HepG2 (cell line): ENCODE results near the gene POP7. TPM values are rescaled to one million over a fixed set of nuclear protein-coding genes. Genes with fewer than 3 reads are reported as not detected.
A peak's percentile ranks its signal among the peaks of the same experiment; 100 is the strongest.

ENCODE experiments used
- CREB3 ChIP-seq: sonication (generic); formaldehyde crosslinking; IDR thresholded peaks from 2 replicates; pipeline ENCODE4 v1.5.0; 2020; ENCODE audit warnings: missing genetic modification reagents
- DMAP1 ChIP-seq: IDR thresholded peaks from 2 replicates; pipeline ENCODE4 v1.6.1; 2016
- HOXA3 ChIP-seq: sonication (generic); formaldehyde crosslinking; IDR thresholded peaks from 2 replicates; pipeline ENCODE4 v1.5.0; 2020; ENCODE audit warnings: missing genetic modification reagents
- IRF9 ChIP-seq: sonication (generic); formaldehyde crosslinking; IDR thresholded peaks from 2 replicates; pipeline ENCODE4 v1.8.0; 2022; ENCODE audit warnings: missing genetic modification reagents, mild to moderate bottlenecking, borderline replicate concordance
- JARID2 ChIP-seq: sonication (generic); formaldehyde crosslinking; IDR thresholded peaks from 2 replicates; pipeline ENCODE4 v1.8.1; 2023; ENCODE audit warnings: missing genetic modification reagents, inconsistent platforms; ENCODE audit not compliant: insufficient replicate concordance
- PAWR ChIP-seq: sonication (generic); formaldehyde crosslinking; IDR thresholded peaks from 2 replicates; pipeline ENCODE4 v1.4.0; 2020; ENCODE audit warnings: missing genetic modification reagents, mild to moderate bottlenecking, borderline replicate concordance
- PLSCR1 ChIP-seq: sonication (generic); formaldehyde crosslinking; IDR thresholded peaks from 2 replicates; pipeline ENCODE4 v1.5.0; 2020; ENCODE audit warnings: missing genetic modification reagents, mild to moderate bottlenecking, borderline replicate concordance
- RELA ChIP-seq: sonication (generic); formaldehyde crosslinking; IDR thresholded peaks from 2 replicates; pipeline ENCODE4 v1.4.0; 2020; ENCODE audit warnings: missing genetic modification reagents
- RFX1 ChIP-seq: fragments of 450-650 bp; IDR thresholded peaks from 2 replicates; pipeline ENCODE4 v1.6.1; 2017
- SALL2 ChIP-seq: sonication (generic); formaldehyde crosslinking; IDR thresholded peaks from 2 replicates; pipeline ENCODE4 v1.8.1; 2023; ENCODE audit warnings: mild to moderate bottlenecking, missing genetic modification reagents, inconsistent platforms
- SIN3A ChIP-seq: IDR thresholded peaks from 2 replicates; pipeline ENCODE4 v1.6.1; 2011; ENCODE audit warnings: low read depth, mild to moderate bottlenecking, control low read depth, low read length, borderline replicate concordance
- SMAD9 ChIP-seq: sonication (generic); formaldehyde crosslinking; IDR thresholded peaks from 2 replicates; pipeline ENCODE4 v1.5.1; 2020; ENCODE audit warnings: mild to moderate bottlenecking, missing genetic modification reagents
- SMC3 ChIP-seq: IDR thresholded peaks from 2 replicates; pipeline ENCODE4 v1.6.1; 2011; ENCODE audit warnings: low read length, improper control_type of control experiment
- YEATS2 ChIP-seq: sonication (generic); formaldehyde crosslinking; IDR thresholded peaks from 2 replicates; pipeline ENCODE4 v1.4.0; 2020; ENCODE audit warnings: missing genetic modification reagents, borderline replicate concordance
- ZBTB14 ChIP-seq: sonication (generic); formaldehyde crosslinking; IDR thresholded peaks from 2 replicates; pipeline ENCODE4 v1.4.0; 2020; ENCODE audit warnings: missing genetic modification reagents
- ZBTB38 ChIP-seq: sonication (generic); formaldehyde crosslinking; IDR thresholded peaks from 2 replicates; pipeline ENCODE4 v1.5.1; 2020; ENCODE audit warnings: mild to moderate bottlenecking, missing genetic modification reagents
- ZHX1 ChIP-seq: sonication (generic); formaldehyde crosslinking; IDR thresholded peaks from 2 replicates; pipeline ENCODE4 v1.8.1; 2022; ENCODE audit warnings: low read depth, mild to moderate bottlenecking, missing genetic modification reagents
- ZNF264 ChIP-seq: sonication (generic); formaldehyde crosslinking; IDR thresholded peaks from 2 replicates; pipeline ENCODE4 v1.4.0; 2020; ENCODE audit warnings: missing genetic modification reagents
- ZNF709 ChIP-seq: sonication (generic); formaldehyde crosslinking; IDR thresholded peaks from 2 replicates; pipeline ENCODE4 v1.5.0; 2020; ENCODE audit warnings: mild to moderate bottlenecking, missing genetic modification reagents
- polyA plus RNA-seq, 8 experiments: library from polyadenylated mRNA; depleted of rRNA in 3 of 8; stranded (reverse) in 7 of 8; unstranded in 1 of 8; fragments of >200 nt; fragmentation: Illumina TruSeq in 4 of 8; extraction: Trizol in 4 of 8; gene quantifications; 2 replicates each; pipeline versions ENCODE4 v1.2.1 to v1.2.3, GENCODE V29; 2011 to 2016; ENCODE audit warnings: low read depth in 4 of 8, missing spikeins in 1 of 8, mixed read lengths in 1 of 8; ENCODE audit not compliant: insufficient read depth in 1 of 8
- total RNA-seq, 5 experiments: library from RNA; depleted of rRNA; stranded (reverse); fragments of >200 nt; fragmentation: Illumina TruSeq; extraction: Trizol; gene quantifications; 2 replicates each; pipeline ENCODE4 v1.2.3, GENCODE V29; 2016; ENCODE audit warnings: low read depth in 1 of 5

POP7 gene
- total and polyA plus RNA-seq, 2 of the 13 experiments (the other 11 are each of a cell fraction or from before 2014, with no cell fraction given) = 63.9 to 91.1 TPM

- TF ChIP-seq ZHX1 (CRISPR knock-in tag) (peak; percentile 18; the same call in 1 of the 2 replicates), PAWR (no peak), DMAP1 (CRISPR knock-in tag) (no peak), SMC3 (peak; percentile 40; the same call in 1 of the 2 replicates), HOXA3 (CRISPR knock-in tag) (peak; percentile 19; the same call in 1 of the 2 replicates), SMAD9 (no peak), RFX1 (no peak), RELA (CRISPR knock-in tag) (0 out of 2 replicates have a peak, but pooled peaks have one; percentile 25), ZNF709 (CRISPR knock-in tag) (peak; percentile 90; the same call in 1 of the 2 replicates), ZBTB38 (CRISPR knock-in tag) (peak; percentile 4; the same call in 1 of the 2 replicates), PLSCR1 (CRISPR knock-in tag) (no peak), JARID2 (peak; percentile 87), IRF9 (CRISPR knock-in tag) (peak; percentile 43; the same call in 1 of the 2 replicates), YEATS2 (no peak; the same call in 1 of the 2 replicates), CREB3 (CRISPR knock-in tag) (peak; percentile 27; the same call in 1 of the 2 replicates), SALL2 (0 out of 2 replicates have a peak, but pooled peaks have one; percentile 3), ZNF264 (CRISPR knock-in tag) (peak; percentile 45; the same call in 1 of the 2 replicates), ZBTB14 (CRISPR knock-in tag) (no peak), SIN3A (peak; percentile 49; the same call in 1 of the 2 replicates)
Measured at GRCh38 chr7:100705320-100705752, 585 bp upstream of the POP7 start (continued).
